MG63 (cell line): ENCODE measurements around the gene INHBC. TPM values are rescaled to one million over a fixed set of nuclear protein-coding genes. Genes with fewer than 3 reads are reported as not detected.
"Not testable (repeated sequence)": the region's sequence is repeated elsewhere in the genome, so short reads cannot be mapped to it uniquely, and the experiment has no call there.

Experiments used
- DNase-seq: peaks from one replicate; pipeline ENCODE4 v3.0.0-alpha.2; 2020
- H3K27me3 ChIP-seq: fragments of 250-450 bp; sonication (Bioruptor Pico); 2 replicates; pipeline ENCODE4 v1.5.1; 2020; ENCODE audit warnings: mild to moderate bottlenecking, moderate library complexity
- H3K36me3 ChIP-seq: fragments of 250-450 bp; sonication (Bioruptor Pico); 2 replicates; pipeline ENCODE4 v1.5.1; 2020; ENCODE audit warnings: mild to moderate bottlenecking, moderate library complexity
- H3K4me3 ChIP-seq: fragments of 250-450 bp; sonication (Bioruptor Pico); 2 replicates; pipeline ENCODE4 v1.5.1; 2020; ENCODE audit warnings: mild to moderate bottlenecking, moderate library complexity
- H3K9me3 ChIP-seq: fragments of 250-450 bp; sonication (Bioruptor Pico); 2 replicates; pipeline ENCODE4 v1.5.1; 2020; ENCODE audit warnings: mild to moderate bottlenecking, moderate library complexity
- total RNA-seq: library from RNA; depleted of rRNA; stranded (reverse); fragments of >200 nt; shearing (Covaris generic); gene quantifications from 2 replicates; pipeline ENCODE4 v1.2.3, GENCODE V29; 2014; ENCODE audit warnings: low replicate concordance

INHBC gene
- total RNA-seq, 1 experiment from 2014 or later: not detected

DNA sequence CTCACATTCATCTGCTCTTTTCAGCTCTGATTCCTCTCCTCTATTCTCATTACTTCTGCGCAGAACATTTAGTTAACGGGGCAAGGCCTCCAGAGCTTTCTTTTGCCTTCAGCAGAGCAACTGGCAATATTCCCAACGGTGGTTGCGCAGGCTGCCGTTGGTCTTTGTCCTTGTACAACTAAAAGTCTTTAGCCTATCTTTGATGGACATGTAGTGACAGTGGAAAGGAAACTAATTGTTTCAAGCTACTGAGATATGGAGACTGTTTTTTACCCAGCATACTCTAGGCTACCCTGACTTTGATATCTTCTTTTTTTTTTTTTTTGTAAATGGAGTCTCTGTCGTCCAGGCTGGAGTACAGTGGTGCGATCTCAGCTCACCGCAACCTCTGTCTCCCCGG lies 16.3 kb upstream of the INHBC start:
- no peak overlapping the region for H3K4me3 ChIP-seq
- H3K36me3 ChIP-seq: peaks cover 15% of the 10 kb centered on the region
- DNase-seq: no peak
- H3K9me3 ChIP-seq: no peaks in the 10 kb centered on the region
- no peaks in the 10 kb centered on the region for H3K27me3 ChIP-seq

DNA sequence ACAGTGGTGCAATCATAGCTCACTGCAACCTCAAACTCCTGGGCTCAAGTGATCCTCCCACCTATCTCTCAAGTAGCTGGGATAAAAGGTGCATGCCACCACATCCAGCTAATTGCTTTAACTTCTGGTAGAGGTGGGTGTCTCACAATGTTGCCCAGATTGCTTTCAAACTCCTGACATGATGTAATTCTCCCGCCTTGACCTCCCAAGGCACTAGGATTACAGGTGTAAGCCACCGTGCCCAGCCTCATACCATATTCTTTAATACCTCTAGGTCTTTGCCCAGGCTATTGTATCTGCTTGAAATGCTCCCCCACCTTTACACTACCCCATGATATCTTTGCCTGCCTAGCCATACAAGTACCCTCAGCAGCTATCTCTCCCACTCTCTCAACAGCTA lies 15.1 kb upstream of the INHBC start:
- peaks cover 16% of the 10 kb centered on the region for H3K36me3 ChIP-seq
- H3K27me3 ChIP-seq: no peaks in the 10 kb centered on the region
- no peak overlapping the region for H3K4me3 ChIP-seq
- no peaks in the 10 kb centered on the region for H3K9me3 ChIP-seq
- no peak for DNase-seq

DNA sequence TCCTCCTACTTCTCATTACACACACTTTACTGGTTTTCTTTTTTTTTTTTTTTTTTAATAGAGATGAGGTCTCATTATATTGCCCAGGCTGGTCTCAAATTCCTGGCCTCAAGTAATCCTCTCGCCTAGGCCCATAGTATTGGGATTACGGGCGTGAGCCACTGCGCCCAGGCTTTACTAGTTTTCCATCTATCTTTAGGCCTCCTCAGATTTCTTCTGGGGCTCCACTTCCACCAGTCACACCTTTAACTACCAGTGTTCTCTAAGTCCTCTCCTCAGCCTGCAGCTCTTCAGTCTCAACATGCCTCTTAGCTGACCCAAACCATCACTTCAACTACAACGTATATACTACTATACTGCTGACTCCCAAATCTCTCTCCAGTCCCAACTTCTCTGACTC lies 14.1 kb upstream of the INHBC start:
- Histone ChIP-seq H3K27me3 (no peaks in the 10 kb centered on the region), H3K9me3 (no peaks in the 10 kb centered on the region), H3K4me3 (no peak overlapping the region), H3K36me3 (peaks cover 16% of the 10 kb centered on the region)
- no peak for DNase-seq

DNA sequence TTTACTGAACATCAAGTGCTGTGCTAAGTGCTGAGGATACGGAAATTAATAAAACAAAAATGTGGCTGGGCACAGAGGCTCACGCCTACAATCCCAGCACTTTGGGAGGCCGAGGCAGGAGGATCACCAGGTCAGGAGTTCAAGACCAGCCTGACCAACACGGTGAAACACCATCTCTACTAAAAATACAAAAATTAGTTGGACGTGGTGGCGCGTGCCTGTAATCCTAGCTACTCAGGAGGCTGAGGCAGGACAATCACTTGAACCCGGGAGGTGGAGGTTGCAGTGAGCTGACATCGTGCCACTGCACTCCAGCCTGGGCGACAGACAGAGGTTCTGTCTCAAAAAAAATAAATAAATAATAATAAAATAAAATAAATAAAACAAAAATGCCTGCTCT lies 7.6 kb upstream of the INHBC start:
- H3K27me3 ChIP-seq, H3K9me3 ChIP-seq, DNase-seq, H3K4me3 ChIP-seq: not testable (repeated sequence)
- peaks cover 13% of the 10 kb centered on the region for H3K36me3 ChIP-seq

DNA sequence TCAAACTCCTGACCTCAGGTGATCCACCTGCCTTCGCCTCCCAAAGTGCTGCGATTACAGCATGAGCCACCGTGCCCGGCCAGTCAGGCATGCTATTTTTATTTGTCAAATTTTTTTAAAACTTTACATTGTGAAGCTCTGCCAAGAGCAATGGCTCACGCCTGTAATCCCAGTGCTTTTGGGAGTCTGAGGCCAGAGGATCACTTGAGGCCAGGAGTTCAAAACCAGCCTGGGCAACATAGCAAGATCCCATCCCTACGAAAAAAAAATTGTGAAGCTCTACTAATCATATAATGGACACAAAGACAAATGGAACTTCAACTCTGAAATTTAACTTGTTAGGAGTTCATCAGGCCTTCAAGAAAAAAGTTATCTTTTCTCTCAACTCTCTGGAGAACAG lies 5.6 kb upstream of the INHBC start:
- H3K9me3 ChIP-seq: no peaks in the 10 kb centered on the region
- H3K4me3 ChIP-seq: no peak overlapping the region
- peaks cover 2% of the 10 kb centered on the region; the same call in 1 of the 2 replicates for H3K36me3 ChIP-seq
- DNase-seq: no peak
- H3K27me3 ChIP-seq: no peaks in the 10 kb centered on the region

DNA sequence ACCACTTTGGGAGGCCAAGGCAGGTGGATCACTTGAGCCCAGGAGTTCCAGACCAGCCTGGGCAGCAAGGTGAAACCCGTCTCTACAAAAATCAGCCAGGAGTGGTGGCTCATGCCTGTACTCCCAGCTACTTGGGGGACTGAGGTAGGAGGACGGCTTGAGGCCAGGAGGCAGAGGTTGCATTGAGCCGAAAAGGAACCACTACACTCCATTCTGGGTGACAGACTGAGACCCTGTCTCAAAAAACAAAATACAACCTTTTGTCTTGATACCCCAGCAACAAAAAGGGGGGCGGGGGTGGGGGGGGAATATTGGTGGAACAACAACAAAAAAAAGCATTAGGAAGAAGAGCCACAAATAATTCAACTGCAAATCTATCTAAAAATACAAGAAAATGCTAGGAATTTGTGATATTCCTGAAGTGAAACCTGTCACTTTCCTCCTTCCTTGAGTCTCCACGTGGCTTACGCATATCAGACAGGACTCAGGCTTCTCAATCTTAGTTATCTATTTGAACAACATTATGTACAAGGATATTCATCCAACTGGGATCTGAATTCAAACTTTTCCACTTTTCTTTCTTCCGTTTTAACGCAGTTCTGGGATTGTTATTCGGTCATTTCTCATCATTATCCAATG lies 5.0 kb upstream of the INHBC start:
- DNase-seq: no peak
- Histone ChIP-seq H3K27me3 (no peaks in the 10 kb centered on the region), H3K4me3 (peak overlapping the region; percentile 64), H3K36me3 (peaks cover 2% of the 10 kb centered on the region; the same call in 1 of the 2 replicates), H3K9me3 (no peaks in the 10 kb centered on the region)

DNA sequence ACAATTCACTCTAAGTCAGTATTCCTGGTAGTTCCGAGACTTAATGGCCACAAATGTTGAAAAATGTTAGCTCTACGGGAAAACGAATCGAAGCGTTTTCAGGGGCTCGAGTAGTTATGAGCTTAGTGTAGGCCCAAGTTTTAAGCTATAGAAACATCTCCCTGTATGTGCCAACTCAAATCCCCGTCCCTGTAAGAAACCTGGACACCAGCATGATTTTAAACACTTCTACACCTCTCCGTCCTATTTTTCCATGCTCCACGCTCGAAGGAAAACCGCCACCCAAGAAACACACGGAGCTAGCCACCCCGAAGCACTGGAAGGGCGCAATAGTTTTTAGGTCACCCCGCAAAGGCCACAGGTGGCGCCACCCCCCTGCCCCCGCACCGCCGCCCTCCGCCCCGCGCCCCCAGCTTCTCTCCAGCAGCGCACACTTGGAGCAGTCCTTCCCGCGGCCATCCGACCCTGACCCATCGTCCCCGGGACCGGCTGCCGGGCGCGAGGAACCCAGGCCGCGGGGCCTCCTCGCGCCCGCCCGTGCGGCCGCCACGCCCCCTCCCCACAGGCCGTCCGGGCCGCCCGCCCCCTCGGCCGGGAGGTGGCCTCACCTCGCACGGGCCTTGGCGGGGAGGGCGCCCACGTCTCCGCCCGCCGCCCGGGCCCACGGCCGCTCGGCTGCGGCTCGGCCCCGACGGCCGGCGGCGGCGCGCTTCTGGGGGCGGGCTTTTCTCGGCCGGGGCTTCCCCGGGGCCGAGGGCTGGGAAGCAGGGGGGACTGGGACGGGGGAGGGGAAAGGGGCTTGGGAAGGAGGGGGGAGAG lies 4.3 kb upstream of the INHBC start:
- H3K27me3 ChIP-seq: no peaks in the 10 kb centered on the region
- H3K9me3 ChIP-seq: no peaks in the 10 kb centered on the region
- H3K36me3 ChIP-seq: peaks cover 2% of the 10 kb centered on the region; the same call in 1 of the 2 replicates
- peak; percentile 75 for DNase-seq
- H3K4me3 ChIP-seq: peak overlapping the region; percentile 64

DNA sequence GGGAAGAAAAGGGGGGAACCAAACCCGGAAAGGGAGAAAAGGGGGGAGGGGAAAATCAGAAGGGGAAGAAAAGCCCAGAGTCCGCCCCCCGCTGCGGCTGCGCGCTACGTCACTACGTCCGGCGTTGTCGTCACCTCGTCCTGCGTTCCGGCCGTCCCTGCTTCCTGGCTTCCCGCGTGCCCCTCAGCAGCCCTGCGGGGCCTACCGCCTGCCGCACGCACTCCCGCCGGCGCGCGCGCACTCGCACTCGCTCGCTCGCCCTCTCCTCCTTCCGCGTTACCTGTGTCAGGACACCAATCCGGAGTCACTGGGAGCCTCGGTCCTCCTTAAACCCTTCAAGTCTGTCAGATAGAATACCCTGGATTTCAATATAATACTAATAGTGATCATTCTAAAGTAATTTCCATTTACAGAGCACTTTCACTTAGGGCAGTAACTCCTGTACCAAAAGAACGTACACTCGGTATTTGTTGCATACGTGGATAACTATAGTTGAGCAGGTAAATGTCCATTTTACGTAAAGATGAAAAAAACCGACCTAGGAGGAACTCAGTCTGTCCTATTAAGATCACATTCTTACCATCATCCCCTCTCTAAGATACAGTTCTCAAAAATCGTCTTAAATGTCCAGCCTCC lies 3.5 kb upstream of the INHBC start, which contains the start of gene R3HDM2:
Gene R3HDM2, minus strand, starts transcription at position 113 of the 636 bp plus-strand sequence. CDS start 120,615 bp downstream, outside the sequence.
- no peaks in the 10 kb centered on the region for H3K9me3 ChIP-seq
- DNase-seq: peak; percentile 96
- peaks cover 2% of the 10 kb centered on the region; the same call in 1 of the 2 replicates for H3K36me3 ChIP-seq
- H3K4me3 ChIP-seq: peak within 1 kb of the TSS; percentile 64
- no peaks in the 10 kb centered on the region for H3K27me3 ChIP-seq

DNA sequence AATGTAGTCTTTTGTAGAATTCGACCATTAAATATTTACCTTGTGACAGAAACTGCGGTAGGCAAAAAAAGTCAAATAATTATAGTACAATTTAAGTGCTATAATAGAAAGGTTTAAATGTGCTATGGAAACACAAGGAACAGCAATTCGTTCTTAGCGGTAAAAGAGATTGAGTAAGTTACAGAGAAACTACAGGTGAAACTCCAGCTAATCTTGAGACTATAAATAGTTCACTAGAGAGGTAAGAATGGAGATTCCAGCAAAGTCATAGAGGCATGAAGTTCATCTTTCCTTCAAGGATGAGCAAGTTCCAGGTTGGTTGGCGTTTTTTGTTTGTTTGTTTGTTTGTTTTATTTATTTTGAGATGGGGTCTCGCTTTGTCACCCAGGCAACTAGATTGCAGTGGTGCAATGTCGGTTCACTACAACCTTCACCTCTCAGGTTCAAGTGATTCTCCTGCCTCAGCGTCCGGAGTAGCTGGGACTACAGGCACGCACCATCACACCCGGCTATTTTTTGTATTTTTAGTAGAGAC lies 2.9 kb upstream of the INHBC start:
- Histone ChIP-seq H3K27me3 (no peaks in the 10 kb centered on the region), H3K36me3 (no peaks in the 10 kb centered on the region), H3K4me3 (peak overlapping the region; percentile 50), H3K9me3 (no peaks in the 10 kb centered on the region)
- DNase-seq: no peak

DNA sequence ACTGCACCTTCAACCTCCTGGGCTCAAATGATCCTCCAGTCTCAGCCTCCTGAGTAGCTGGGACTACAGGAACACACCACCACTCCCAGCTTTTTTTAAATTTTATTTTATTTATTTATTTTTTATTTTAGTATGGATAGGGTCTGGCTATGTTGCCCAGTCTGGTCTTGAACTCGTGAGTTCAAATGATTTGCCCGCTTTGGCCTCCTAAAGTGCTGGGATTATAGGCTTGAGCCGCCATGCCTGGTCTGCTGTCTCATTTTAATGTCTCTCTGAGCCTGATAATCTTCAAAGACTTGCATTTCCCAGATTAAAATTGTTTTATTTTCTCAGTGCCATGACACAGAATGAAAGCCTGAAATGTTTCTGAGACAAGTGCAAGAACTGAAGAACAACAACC lies 1.2 kb upstream of the INHBC start:
- Histone ChIP-seq H3K9me3 (no peaks in the 10 kb centered on the region), H3K27me3 (no peaks in the 10 kb centered on the region), H3K4me3 (no peak overlapping the region), H3K36me3 (no peaks in the 10 kb centered on the region)
- DNase-seq: no peak

DNA sequence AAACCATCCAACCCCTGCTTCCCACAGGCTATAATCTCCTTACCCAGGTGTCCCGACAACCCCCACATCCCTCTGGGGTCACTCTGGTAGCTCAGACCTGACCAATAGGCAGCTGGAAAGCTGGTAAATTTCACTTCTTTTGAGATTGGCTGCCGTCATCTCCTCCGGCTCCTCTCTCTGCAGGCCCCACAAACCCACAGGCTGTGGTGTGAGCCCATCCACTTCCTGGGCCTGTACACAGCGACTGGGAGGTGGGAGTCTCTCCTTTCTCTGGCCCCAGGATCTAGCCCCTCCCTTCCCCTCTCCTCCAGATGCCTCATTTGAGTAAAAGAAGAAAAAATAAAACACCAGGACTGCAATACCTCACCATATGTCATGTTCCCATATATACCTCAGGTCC lies 709 bp downstream of the INHBC start:
- H3K4me3 ChIP-seq: no peak overlapping the region
- H3K27me3 ChIP-seq: no peaks in the 10 kb centered on the region
- DNase-seq: no peak
- H3K9me3 ChIP-seq: no peaks in the 10 kb centered on the region
- no peaks in the 10 kb centered on the region for H3K36me3 ChIP-seq

DNA sequence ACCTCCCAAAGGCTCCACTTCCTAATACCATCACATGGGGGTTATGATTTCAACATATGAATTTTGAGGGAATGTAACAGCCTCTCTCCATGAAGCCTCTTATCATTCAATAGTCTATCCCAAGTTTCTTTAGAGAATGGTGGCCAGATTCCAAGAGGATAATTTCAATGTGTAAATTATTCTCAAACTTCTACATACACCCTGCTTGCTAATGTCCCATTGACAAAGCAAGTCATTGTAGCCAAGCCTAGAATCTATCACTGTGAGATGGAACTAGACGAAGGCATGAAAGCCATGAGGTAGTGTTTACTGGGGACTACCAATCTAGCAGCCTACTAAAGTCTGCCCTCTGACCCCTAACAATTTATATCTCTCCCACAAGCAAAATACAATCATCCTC lies 3.8 kb downstream of the INHBC start:
- no peak overlapping the region for H3K4me3 ChIP-seq
- 0 out of 2 replicates have a peak, but pooled peaks cover 2% of the 10 kb centered on the region for H3K9me3 ChIP-seq
- no peaks in the 10 kb centered on the region for H3K27me3 ChIP-seq
- no peaks in the 10 kb centered on the region for H3K36me3 ChIP-seq
- DNase-seq: no peak

DNA sequence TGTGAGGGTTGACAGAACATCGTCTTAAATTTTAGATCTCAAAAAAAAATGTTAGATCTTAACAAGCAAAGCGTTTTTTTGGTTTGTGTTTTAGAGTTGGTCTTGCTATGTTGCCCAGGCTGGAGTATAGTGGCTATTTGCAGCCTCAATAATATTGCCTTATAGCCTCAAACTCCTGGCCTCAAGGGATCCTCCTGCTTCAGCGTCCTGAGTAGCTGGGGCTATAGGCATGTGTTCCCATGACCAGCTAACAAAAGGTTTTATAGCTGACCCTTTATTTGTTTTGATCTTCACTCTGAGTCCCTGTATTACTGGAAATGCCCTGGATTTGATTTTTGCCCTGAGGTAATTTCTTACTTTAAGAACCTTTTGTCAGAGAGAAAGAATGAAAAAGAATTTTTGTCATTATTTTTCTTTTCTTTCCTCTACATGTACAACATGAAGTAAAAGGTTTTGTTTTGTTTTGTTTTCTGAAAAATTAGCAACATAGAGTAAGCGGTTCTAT lies 5.2 kb downstream of the INHBC start:
- no peak for DNase-seq
- 0 out of 2 replicates have a peak, but pooled peaks cover 2% of the 10 kb centered on the region for H3K9me3 ChIP-seq
- H3K4me3 ChIP-seq: no peak overlapping the region
- no peaks in the 10 kb centered on the region for H3K27me3 ChIP-seq
- no peaks in the 10 kb centered on the region for H3K36me3 ChIP-seq

DNA sequence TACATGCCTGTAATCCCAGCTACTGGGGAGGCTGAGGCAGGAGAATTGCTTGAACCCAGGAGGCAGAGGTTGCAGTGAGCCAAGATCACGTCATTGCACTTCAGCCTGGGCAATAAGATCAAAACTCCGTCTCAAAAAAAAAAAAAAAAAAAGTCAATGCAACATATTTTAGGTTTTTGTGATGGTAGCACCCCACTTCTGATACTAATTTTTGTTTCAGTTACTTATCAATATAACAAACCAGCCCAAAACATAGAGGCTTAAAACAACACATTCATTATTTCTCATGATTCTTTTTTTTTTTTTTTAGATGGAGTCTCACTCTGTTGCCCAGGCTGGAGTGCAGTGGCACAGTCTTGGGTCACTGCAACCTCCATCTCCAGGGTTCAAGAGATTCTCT lies 6.8 kb downstream of the INHBC start:
- H3K9me3 ChIP-seq, DNase-seq, H3K36me3 ChIP-seq, H3K4me3 ChIP-seq, H3K27me3 ChIP-seq: not testable (repeated sequence)

DNA sequence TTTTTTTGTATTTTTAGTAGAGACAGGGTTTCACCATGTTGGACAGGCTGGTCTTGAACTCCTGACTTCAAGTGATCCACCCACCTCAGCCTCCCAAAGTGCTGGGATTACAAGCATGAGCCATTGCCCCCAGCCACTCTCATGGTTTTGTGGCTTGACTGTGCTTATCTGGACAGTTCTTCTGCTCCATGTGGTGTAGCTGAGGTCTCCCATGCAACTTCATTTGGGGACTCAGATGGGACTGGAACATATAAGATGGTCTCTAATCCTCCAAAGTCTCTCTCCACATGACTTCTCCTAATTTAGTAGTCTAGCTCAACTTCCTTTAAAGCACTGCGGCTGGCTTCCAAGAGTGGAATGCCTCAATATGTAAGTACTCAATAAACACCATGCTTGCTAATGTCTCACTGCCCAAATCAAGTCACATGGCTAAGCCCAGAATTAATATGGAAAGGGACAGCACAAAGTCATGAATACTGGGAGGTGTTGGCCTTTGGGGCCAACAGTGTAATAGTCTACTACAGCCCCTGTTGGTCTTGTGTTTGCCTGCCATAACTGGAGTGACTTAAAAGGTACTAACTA lies 7.4 kb downstream of the INHBC start:
- H3K9me3 ChIP-seq: 0 out of 2 replicates have a peak, but pooled peaks cover 2% of the 10 kb centered on the region
- no peak overlapping the region for H3K4me3 ChIP-seq
- H3K36me3 ChIP-seq: no peaks in the 10 kb centered on the region
- no peaks in the 10 kb centered on the region for H3K27me3 ChIP-seq
- DNase-seq: no peak

DNA sequence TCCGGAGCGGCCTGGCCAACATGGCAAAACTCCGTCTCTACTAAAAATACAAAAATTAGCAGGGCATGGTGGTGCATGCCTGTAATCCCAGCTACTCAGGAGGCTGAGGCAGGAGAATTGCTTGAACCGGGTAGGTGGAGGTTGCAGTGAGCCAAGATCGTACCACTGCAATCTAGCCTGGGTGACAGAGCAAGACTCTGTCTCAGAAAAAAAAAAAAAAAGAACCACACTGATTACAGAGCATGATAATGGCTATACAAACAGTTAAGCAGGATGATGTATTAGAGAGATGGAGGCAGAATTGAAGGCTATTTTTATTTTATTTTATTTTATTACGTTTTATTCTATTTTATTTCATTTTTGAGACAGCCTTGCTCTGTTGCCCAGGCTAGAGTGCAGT lies 9.8 kb downstream of the INHBC start:
- not testable (repeated sequence) for H3K4me3 ChIP-seq, DNase-seq, H3K36me3 ChIP-seq, H3K9me3 ChIP-seq, H3K27me3 ChIP-seq

DNA sequence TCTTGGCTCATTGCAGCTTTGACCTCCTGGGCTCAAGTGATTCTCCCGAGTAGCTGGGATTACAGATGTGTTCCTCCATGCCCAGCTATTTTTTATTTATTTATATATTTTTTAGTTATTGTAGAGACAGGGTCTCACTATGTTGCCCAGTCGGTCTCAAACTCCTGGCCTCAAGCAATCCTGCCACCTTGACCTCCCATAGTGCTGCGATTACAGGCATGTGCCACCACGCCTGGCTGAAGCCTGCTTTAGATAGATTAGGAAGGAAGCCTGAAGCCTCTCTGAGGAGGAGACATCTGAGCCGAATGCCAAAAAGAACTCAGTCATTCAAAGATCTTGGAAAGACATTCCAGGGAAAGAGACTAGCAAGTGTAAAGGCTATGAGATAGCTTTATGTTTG lies 10.2 kb downstream of the INHBC start:
- H3K4me3 ChIP-seq: no peak overlapping the region
- no peaks in the 10 kb centered on the region for H3K27me3 ChIP-seq
- no peak for DNase-seq
- H3K36me3 ChIP-seq: no peaks in the 10 kb centered on the region
- 0 out of 2 replicates have a peak, but pooled peaks cover 2% of the 10 kb centered on the region for H3K9me3 ChIP-seq
